IMR-90 (cell line): ENCODE measurements around the gene LHX5. TPM values are rescaled to one million over a fixed set of nuclear protein-coding genes. Genes with fewer than 3 reads are reported as not detected.

Source experiments
- ATAC-seq: fragments of 200-7000 bp; cut with Tn5 transposase; 2 replicates; pipeline ENCODE4 v1.9.1; 2020; ENCODE audit warnings: low read depth, mild to moderate bottlenecking, moderate library complexity
- BruUV-seq: library from RNA; stranded (reverse); fragments of 400-500 nt; replicated peaks from 2 replicates; lab custom pipeline; 2021; lab: Mats Ljungman, UMichigan
- CTCF ChIA-PET: fragments of 300-600 bp; formaldehyde crosslinking; extraction: SDS; loops from one replicate; lab custom pipeline; 2021; ENCODE audit warnings: antibody characterized with exemption; lab: Yijun Ruan, JAX
- POLR2A ChIA-PET: fragments of 300-600 bp; sonication (Branson Sonifier 250); formaldehyde crosslinking; loops from one replicate; lab custom pipeline; 2022; ENCODE audit warnings: antibody characterized with exemption; ENCODE audit not compliant: unreplicated experiment; lab: Charles Lee
- DNase-seq: peaks from one replicate; pipeline ENCODE4 v3.0.0; 2013
- H2AFZ ChIP-seq: replicated peaks from 2 replicates; pipeline ENCODE3; 2013; ENCODE audit warnings: low read length, mild to moderate bottlenecking; ENCODE audit not compliant: poor library complexity
- H2AK5ac ChIP-seq: 2 replicates; pipeline ENCODE4 v1.6.1; 2013; ENCODE audit warnings: low read depth, low read length, inconsistent platforms
- H2AK9ac ChIP-seq: replicated peaks from 2 replicates; pipeline ENCODE3; 2013; ENCODE audit warnings: mild to moderate bottlenecking, low read depth, low read length, moderate library complexity; ENCODE audit not compliant: poor library complexity
- H2BK120ac ChIP-seq: 2 replicates; pipeline ENCODE4 v1.6.1; 2013; ENCODE audit warnings: low read depth, low read length, inconsistent platforms
- H2BK15ac ChIP-seq: 3 replicates; pipeline ENCODE4 v1.6.1; 2013; ENCODE audit warnings: low read depth, low read length, inconsistent platforms
- H2BK20ac ChIP-seq: 2 replicates; pipeline ENCODE4 v1.6.1; 2013; ENCODE audit warnings: low read depth, mild to moderate bottlenecking, inconsistent platforms, low read length, moderate library complexity
- H2BK5ac ChIP-seq: 2 replicates; pipeline ENCODE4 v1.6.1; 2013; ENCODE audit warnings: mild to moderate bottlenecking, low read depth, low read length, inconsistent platforms; ENCODE audit not compliant: poor library complexity, severe bottlenecking
- H3K14ac ChIP-seq: replicated peaks from 2 replicates; pipeline ENCODE4 v1.6.1; 2013; ENCODE audit warnings: low read depth, low read length, inconsistent platforms
- H3K18ac ChIP-seq: 2 replicates; pipeline ENCODE4 v1.6.1; 2013; ENCODE audit warnings: low read depth, low read length, control low read depth
- H3K23ac ChIP-seq: 2 replicates; pipeline ENCODE4 v1.6.1; 2013; ENCODE audit warnings: low read depth, low read length, inconsistent platforms
- H3K27ac ChIP-seq: 2 replicates; pipeline ENCODE4 v1.5.1; 2013; ENCODE audit warnings: mild to moderate bottlenecking, control low read depth, low read length; ENCODE audit not compliant: insufficient read depth
- H3K27me3 ChIP-seq: 2 replicates; pipeline ENCODE4 v1.6.1; 2013; ENCODE audit warnings: low read length; ENCODE audit not compliant: control insufficient read depth, insufficient read depth
- H3K36me3 ChIP-seq: 2 replicates; pipeline ENCODE4 v1.6.1; 2013; ENCODE audit warnings: low read length, mixed read lengths; ENCODE audit not compliant: control insufficient read depth, insufficient read depth
- H3K4ac ChIP-seq: 2 replicates; pipeline ENCODE4 v1.6.1; 2013; ENCODE audit warnings: low read depth, low read length, inconsistent platforms
- H3K4me1 ChIP-seq: 2 replicates; pipeline ENCODE4 v1.6.1; 2013; ENCODE audit warnings: low read length, mixed read lengths; ENCODE audit not compliant: control insufficient read depth, insufficient read depth
- H3K4me2 ChIP-seq: 2 replicates; pipeline ENCODE4 v1.6.1; 2013; ENCODE audit warnings: low read depth, mild to moderate bottlenecking, control low read depth, low read length, moderate library complexity
- H3K4me3 ChIP-seq: 2 replicates; pipeline ENCODE4 v1.5.1; 2013; ENCODE audit warnings: low read depth, mild to moderate bottlenecking, control low read depth, low read length, moderate library complexity; ENCODE audit not compliant: insufficient read depth
- H3K56ac ChIP-seq: 2 replicates; pipeline ENCODE4 v1.6.1; 2013; ENCODE audit warnings: low read length, inconsistent platforms; ENCODE audit not compliant: insufficient read depth; ENCODE audit errors: extremely low read depth
- H3K79me1 ChIP-seq, 2 experiments: 2 replicates each; pipeline ENCODE4 v1.6.1; 2013; ENCODE audit warnings: low read length in 2 of 2, inconsistent platforms in 1 of 2, low read depth in 1 of 2
- H3K9ac ChIP-seq: 2 replicates; pipeline ENCODE4 v1.6.1; 2013; ENCODE audit warnings: low read depth, low read length, control low read depth
- H3K9me1 ChIP-seq: 2 replicates; pipeline ENCODE4 v1.6.1; 2013; ENCODE audit warnings: low read length, inconsistent platforms; ENCODE audit not compliant: insufficient read depth
- H3K9me3 ChIP-seq: 2 replicates; pipeline ENCODE4 v1.6.1; 2013; ENCODE audit warnings: low read length; ENCODE audit not compliant: control insufficient read depth, insufficient read depth
- H4K20me1 ChIP-seq: 2 replicates; pipeline ENCODE4 v1.6.1; 2013; ENCODE audit warnings: low read length, inconsistent platforms; ENCODE audit not compliant: insufficient read depth
- H4K5ac ChIP-seq: 2 replicates; pipeline ENCODE4 v1.6.1; 2013; ENCODE audit warnings: mild to moderate bottlenecking, low read depth, low read length, control low read depth
- H4K8ac ChIP-seq, 2 experiments: 2 replicates each; pipeline ENCODE4 v1.6.1; 2013; ENCODE audit warnings: low read depth in 2 of 2, low read length in 2 of 2, control low read depth in 1 of 2, inconsistent platforms in 1 of 2
- H4K91ac ChIP-seq: 2 replicates; pipeline ENCODE4 v1.6.1; 2013; ENCODE audit warnings: low read depth, low read length, inconsistent platforms; ENCODE audit not compliant: insufficient read depth
- BHLHE40 ChIP-seq: fragments of 150-350 bp; IDR thresholded peaks from 2 replicates; pipeline ENCODE4 v1.6.1; 2016; ENCODE audit warnings: mild to moderate bottlenecking, low read depth, low read length
- CHD1 ChIP-seq: IDR thresholded peaks from 2 replicates; pipeline ENCODE4 v1.6.1; 2012; ENCODE audit warnings: low read depth, low read length, improper control_type of control experiment
- CTCF ChIP-seq: conservative IDR thresholded peaks from 2 replicates; pipeline ENCODE4 v1.5.1; 2012; ENCODE audit warnings: mild to moderate bottlenecking, low read depth, low read length, improper control_type of control experiment
- MAZ ChIP-seq: IDR thresholded peaks from 2 replicates; pipeline ENCODE4 v1.6.1; 2012; ENCODE audit warnings: low read depth, mild to moderate bottlenecking, low read length, improper control_type of control experiment, moderate library complexity, borderline replicate concordance
- RFX5 ChIP-seq: IDR thresholded peaks from 2 replicates; pipeline ENCODE4 v1.8.0; 2012; ENCODE audit warnings: low read depth, mild to moderate bottlenecking, low read length, moderate library complexity
- SMC3 ChIP-seq: fragments of 150-350 bp; IDR thresholded peaks from 2 replicates; pipeline ENCODE4 v1.6.1; 2016; ENCODE audit warnings: low read depth, mild to moderate bottlenecking, antibody characterized with exemption, low read length, moderate library complexity
- WGBS, 2 experiments: methylation state at CpG; one replicate each; pipeline versions ENCODE4 v1.1.5 to v1.1.7; 2013; ENCODE audit warnings: missing lambda C conversion rate in 2 of 2; ENCODE audit not compliant: insufficient read length in 1 of 2; ENCODE audit errors: extremely low coverage in 2 of 2; 5-methylcytosine and 5-hydroxymethylcytosine counted together
- dilution Hi-C: fragments of 300-500 bp; cut with HindIII; formaldehyde crosslinking; loops from one replicate; pipeline ENCODE4 v1.14.3; 2018; ENCODE audit warnings: low sequenced_read_pairs; ENCODE audit not compliant: unreplicated experiment
- in situ Hi-C: fragments of 300-500 bp; cut with MboI; formaldehyde crosslinking; loops from 3 replicates; pipeline ENCODE4 v1.14.3; 2019; ENCODE audit warnings: low sequenced_read_pairs, inconsistent platforms, mixed read lengths
- intact Hi-C: fragments of 100-400 bp; cut with micrococcal nuclease; formaldehyde crosslinking; loops from 2 replicates; pipeline ENCODE4 v1.10.0; 2022
- polyA plus RNA-seq, 3 experiments: library from polyadenylated mRNA; depleted of rRNA; stranded (reverse); fragments of >200 nt; gene quantifications; 2 replicates each; pipeline ENCODE4 v1.2.3, GENCODE V29; 2012; ENCODE audit warnings: low replicate concordance in 1 of 3
- total RNA-seq: library from RNA; depleted of rRNA; stranded (reverse); fragments of >200 nt; gene quantifications from 2 replicates; pipeline ENCODE4 v1.2.3, GENCODE V29; 2012
- TF ChIP-seq, protein P1 (sequence below): fragments of 150-350 bp; IDR thresholded peaks from 2 replicates; pipeline ENCODE4 v1.6.1; 2016; ENCODE audit warnings: low read depth, mild to moderate bottlenecking, low read length, moderate library complexity, borderline replicate concordance

LHX5 gene
- total and polyA plus RNA-seq, 2 of the 4 experiments (the other 2 are of a cell fraction) = not detected

- CTCF ChIA-PET = no interaction called here
- intact Hi-C loops = no loop called here
- no peak overlapping the region for H4K91ac ChIP-seq
Measured at GRCh38 chr12:113440947-113441782, 30.5 kb downstream of the LHX5 start.

More at GRCh38 chr12:113440947-113441782, 30.5 kb downstream of the LHX5 start:
- no peak for DNase-seq
- Histone ChIP-seq H3K4me2 (no peak overlapping the region), H3K9me1 (no peaks in the 10 kb centered on the region), H3K23ac (no peak overlapping the region), H2AK5ac (no peak overlapping the region), H3K56ac (no peak overlapping the region), H3K14ac (no peak overlapping the region), H4K20me1 (no peaks in the 10 kb centered on the region), H2AK9ac (no peak overlapping the region), H3K18ac (no peak overlapping the region), H2BK15ac (no peak overlapping the region), H4K8ac (no peak overlapping the region), H3K9ac (no peak overlapping the region), H3K79me1 (no peaks in the 10 kb centered on the region), H3K4me3 (no peak overlapping the region), H3K27me3 (peaks cover 11% of the 10 kb centered on the region), H3K4me1 (no peaks in the 10 kb centered on the region), H2AFZ (no peak overlapping the region), H2BK5ac (no peak overlapping the region), H2BK120ac (no peak overlapping the region), H3K27ac (no peak overlapping the region), H3K36me3 (no peaks in the 10 kb centered on the region), H3K9me3 (no peaks in the 10 kb centered on the region), H3K4ac (no peak overlapping the region), H4K5ac (no peak overlapping the region), H2BK20ac (no peak overlapping the region)
- POLR2A ChIA-PET = no interaction called here
- no peak for ATAC-seq
- BruUV-seq = no TSS peak
- dilution Hi-C loops (no loop called here), in situ Hi-C loops (no loop called here)
- no peak for TF ChIP-seq CHD1
- TF ChIP-seq RFX5 = no peak
- TF ChIP-seq, protein P1, sequence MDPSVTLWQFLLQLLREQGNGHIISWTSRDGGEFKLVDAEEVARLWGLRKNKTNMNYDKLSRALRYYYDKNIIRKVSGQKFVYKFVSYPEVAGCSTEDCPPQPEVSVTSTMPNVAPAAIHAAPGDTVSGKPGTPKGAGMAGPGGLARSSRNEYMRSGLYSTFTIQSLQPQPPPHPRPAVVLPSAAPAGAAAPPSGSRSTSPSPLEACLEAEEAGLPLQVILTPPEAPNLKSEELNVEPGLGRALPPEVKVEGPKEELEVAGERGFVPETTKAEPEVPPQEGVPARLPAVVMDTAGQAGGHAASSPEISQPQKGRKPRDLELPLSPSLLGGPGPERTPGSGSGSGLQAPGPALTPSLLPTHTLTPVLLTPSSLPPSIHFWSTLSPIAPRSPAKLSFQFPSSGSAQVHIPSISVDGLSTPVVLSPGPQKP = no peak
- no peak for TF ChIP-seq SMC3
- TF ChIP-seq BHLHE40 = no peak
- no peak for TF ChIP-seq CTCF
- no peak for TF ChIP-seq MAZ
- 41% methylated on average over 7 of the region's 14 CpGs; no CpG with 5 or more reads in 1 of the 2 experiments for WGBS, 2 experiments
